Measurements from ENCODE around the gene E2F3. TPM values are rescaled to one million over a fixed set of nuclear protein-coding genes. Genes with fewer than 3 reads are reported as not detected.

E2F3 gene
- total and polyA plus RNA-seq, 5 donors from 2014 or later = 5.2 to 14.0 (median 8.4) TPM

DNA sequence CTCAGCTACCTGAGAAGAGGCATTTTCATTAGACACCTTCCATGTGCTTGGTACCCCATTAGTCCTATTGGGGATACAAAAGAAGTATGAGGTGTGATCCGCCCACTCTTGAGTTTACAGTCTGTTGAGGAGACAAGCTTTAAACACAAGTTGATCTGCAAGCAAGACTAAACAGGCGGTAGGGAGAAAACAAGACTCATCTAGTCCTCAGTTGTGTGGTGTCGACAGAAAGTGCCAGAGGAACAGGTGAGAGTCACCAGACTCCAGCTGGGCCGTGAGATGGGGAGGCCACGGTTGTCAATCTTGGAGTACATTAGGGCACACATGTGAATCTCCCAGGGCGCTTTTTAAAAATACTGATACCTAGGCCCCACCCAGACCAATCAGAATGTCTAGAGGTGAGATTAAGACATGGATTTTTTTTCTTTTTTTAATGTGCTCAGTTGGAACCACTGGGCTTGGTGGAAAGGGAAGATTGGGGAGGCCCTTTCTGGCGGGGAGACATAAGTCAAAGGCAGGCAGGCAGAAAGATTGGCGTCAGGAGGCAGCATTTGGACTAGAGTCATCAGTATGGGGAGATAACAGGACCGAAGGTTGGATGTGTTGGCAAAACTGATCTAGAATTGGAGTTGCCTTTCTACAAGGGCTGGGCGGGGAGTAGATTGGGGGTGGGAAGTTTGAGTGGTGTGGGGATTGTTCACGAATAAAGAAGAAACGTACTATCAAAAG, 10.4 kb downstream of the E2F3 start:
- H3K27me3 ChIP-seq (ENCODE audit: control insufficient read depth, insufficient read depth, low read length) = no peaks in the 10 kb centered on the region
- no peak for ATAC-seq (ENCODE audit: low read depth in 2 of 2)

DNA sequence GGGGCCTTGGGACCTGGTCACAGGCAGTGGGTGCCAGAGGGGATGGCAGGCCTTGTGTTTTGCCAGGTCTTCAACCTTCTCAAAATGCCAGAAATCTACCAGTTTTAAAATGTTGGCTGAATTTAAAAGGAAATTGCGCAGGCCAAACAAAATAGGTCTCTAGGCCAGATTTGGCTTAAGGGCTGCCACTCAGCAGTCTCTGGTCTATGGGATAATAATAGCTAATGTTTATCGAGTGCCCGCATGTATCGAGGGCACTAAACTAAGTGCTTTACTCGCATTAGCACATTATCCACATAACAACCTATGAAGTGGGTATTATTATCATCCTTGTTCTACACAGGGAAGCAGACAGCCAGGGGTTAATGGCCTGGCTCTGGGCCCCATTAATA, 11.0 kb downstream of the E2F3 start:
- no peak for DNase-seq
- H3K27ac ChIP-seq (ENCODE audit: insufficient read depth, low read length, poor library complexity, severe bottlenecking) = no peak overlapping the region
- H3K27me3 Mint-ChIP-seq = no peaks in the 10 kb centered on the region
- H3K4me1 Mint-ChIP-seq = peaks cover 40 to 91% (median 66%) of the 10 kb centered on the region in 4 donors
- no peaks in the 10 kb centered on the region for H3K9me3 ChIP-seq (ENCODE audit: control insufficient read depth in 2 of 2, low read length in 2 of 2)
- peak overlapping the region in 1 of 3 donors; percentile 33 for H3K27ac Mint-ChIP-seq
- H3K4me3 Mint-ChIP-seq = no peak overlapping the region
- no peak for ATAC-seq (ENCODE audit: low read depth in 2 of 2)
- H3K9me3 Mint-ChIP-seq = no peaks in the 10 kb centered on the region
- H3K36me3 Mint-ChIP-seq = peaks cover 11% of the 10 kb centered on the region
- H3K27me3 ChIP-seq (ENCODE audit: control insufficient read depth, insufficient read depth, low read length) = no peaks in the 10 kb centered on the region
- H3K4me1 ChIP-seq (ENCODE audit: control insufficient read depth, insufficient read depth, low read length, poor library complexity, severe bottlenecking) = peaks cover 66% of the 10 kb centered on the region
- no peak overlapping the region for H3K4me3 ChIP-seq (ENCODE audit: low read depth, low read length)
- H3K36me3 ChIP-seq (ENCODE audit: control insufficient read depth, insufficient read depth, low read length) = peaks cover 2% of the 10 kb centered on the region

More for the DNA sequence above, 10.4 kb downstream of the E2F3 start:
- Mint-ChIP-seq H3K36me3 (peaks cover 11% of the 10 kb centered on the region), H3K27me3 (no peaks in the 10 kb centered on the region), H3K27ac (peak overlapping the region in 2 of 3 donors; percentile 86 to 94), H3K4me3 (peak overlapping the region in 3 of 4 donors; percentile 32 to 77 (median 53)), H3K9me3 (no peaks in the 10 kb centered on the region), H3K4me1 (peaks cover 41 to 94% (median 68%) of the 10 kb centered on the region in 4 donors)
- DNase-seq = no peak
- Histone ChIP-seq H3K36me3 (ENCODE audit: control insufficient read depth, insufficient read depth, low read length) (peaks cover 2% of the 10 kb centered on the region), H3K4me1 (ENCODE audit: control insufficient read depth, insufficient read depth, low read length, poor library complexity, severe bottlenecking) (peaks cover 66% of the 10 kb centered on the region), H3K9me3 (ENCODE audit: control insufficient read depth in 2 of 2, low read length in 2 of 2) (no peaks in the 10 kb centered on the region), H3K4me3 (ENCODE audit: low read depth, low read length) (no peak overlapping the region), H3K27ac (ENCODE audit: insufficient read depth, low read length, poor library complexity, severe bottlenecking) (no peak overlapping the region)

GRCh38 chr6:20413826-20414225, 12.1 kb downstream of the E2F3 start:
- H3K27ac Mint-ChIP-seq = peak overlapping the region in 2 of 3 donors; percentile 62 to 65
- Histone ChIP-seq H3K4me1 (ENCODE audit: control insufficient read depth, insufficient read depth, low read length, poor library complexity, severe bottlenecking) (peaks cover 67% of the 10 kb centered on the region), H3K36me3 (ENCODE audit: control insufficient read depth, insufficient read depth, low read length) (peaks cover 2% of the 10 kb centered on the region), H3K4me3 (ENCODE audit: low read depth, low read length) (no peak overlapping the region), H3K27me3 (ENCODE audit: control insufficient read depth, insufficient read depth, low read length) (no peaks in the 10 kb centered on the region), H3K9me3 (ENCODE audit: control insufficient read depth in 2 of 2, low read length in 2 of 2) (no peaks in the 10 kb centered on the region), H3K27ac (ENCODE audit: insufficient read depth, low read length, poor library complexity, severe bottlenecking) (no peak overlapping the region)
- H3K27me3 Mint-ChIP-seq = no peaks in the 10 kb centered on the region
- H3K4me3 Mint-ChIP-seq = peak overlapping the region in 1 of 4 donors; percentile 15
- peaks cover 11% of the 10 kb centered on the region for H3K36me3 Mint-ChIP-seq
- H3K9me3 Mint-ChIP-seq = no peaks in the 10 kb centered on the region
- H3K4me1 Mint-ChIP-seq = peaks cover 44 to 90% (median 68%) of the 10 kb centered on the region in 4 donors
- DNase-seq = no peak
- no peak for ATAC-seq (ENCODE audit: low read depth in 2 of 2)

- H3K9me3 ChIP-seq (ENCODE audit: control insufficient read depth in 2 of 2, low read length in 2 of 2) = no peaks in the 10 kb centered on the region
- Mint-ChIP-seq H3K27ac (peak overlapping the region in 2 of 3 donors; percentile 29 to 71), H3K27me3 (no peaks in the 10 kb centered on the region), H3K4me1 (peaks cover 36 to 85% (median 61%) of the 10 kb centered on the region in 4 donors), H3K4me3 (no peak overlapping the region), H3K36me3 (peaks cover 11% of the 10 kb centered on the region), H3K9me3 (no peaks in the 10 kb centered on the region)
- H3K36me3 ChIP-seq (ENCODE audit: control insufficient read depth, insufficient read depth, low read length) = peaks cover 2% of the 10 kb centered on the region
- no peak overlapping the region for H3K4me3 ChIP-seq (ENCODE audit: low read depth, low read length)
- DNase-seq (no peak), ATAC-seq (ENCODE audit: low read depth in 2 of 2) (no peak)
- peaks cover 59% of the 10 kb centered on the region for H3K4me1 ChIP-seq (ENCODE audit: control insufficient read depth, insufficient read depth, low read length, poor library complexity, severe bottlenecking)
- H3K27me3 ChIP-seq (ENCODE audit: control insufficient read depth, insufficient read depth, low read length) = no peaks in the 10 kb centered on the region
- H3K27ac ChIP-seq (ENCODE audit: insufficient read depth, low read length, poor library complexity, severe bottlenecking) = no peak overlapping the region
Measured at GRCh38 chr6:20414711-20415110, 13.0 kb downstream of the E2F3 start.

DNA sequence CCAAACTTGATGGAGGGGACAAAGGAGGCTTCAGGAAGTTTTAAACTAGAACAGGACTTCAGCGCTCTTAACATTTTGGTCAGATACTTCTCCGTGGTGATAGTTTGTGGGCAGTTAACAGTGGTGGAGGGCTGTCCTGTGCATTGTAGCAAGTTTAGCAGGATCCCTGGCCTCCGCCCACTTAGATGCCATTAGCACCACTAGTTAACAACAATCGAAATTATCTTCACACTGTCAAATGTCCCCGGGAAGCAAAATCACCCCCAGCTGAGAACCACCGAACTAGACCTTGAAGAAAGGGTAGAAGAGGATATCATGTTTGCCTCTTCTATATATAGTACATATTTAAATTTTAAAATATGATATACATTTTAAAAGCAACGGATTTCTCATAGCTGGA, 13.6 kb downstream of the E2F3 start:
- Histone ChIP-seq H3K27me3 (ENCODE audit: control insufficient read depth, insufficient read depth, low read length) (no peaks in the 10 kb centered on the region), H3K36me3 (ENCODE audit: control insufficient read depth, insufficient read depth, low read length) (peaks cover 2% of the 10 kb centered on the region), H3K4me1 (ENCODE audit: control insufficient read depth, insufficient read depth, low read length, poor library complexity, severe bottlenecking) (peaks cover 53% of the 10 kb centered on the region), H3K27ac (ENCODE audit: insufficient read depth, low read length, poor library complexity, severe bottlenecking) (no peak overlapping the region), H3K4me3 (ENCODE audit: low read depth, low read length) (no peak overlapping the region), H3K9me3 (ENCODE audit: control insufficient read depth in 2 of 2, low read length in 2 of 2) (no peaks in the 10 kb centered on the region)
- Mint-ChIP-seq H3K27me3 (no peaks in the 10 kb centered on the region), H3K4me1 (peaks cover 35 to 85% (median 61%) of the 10 kb centered on the region in 4 donors), H3K27ac (peak overlapping the region; percentile 29 to 71 (median 64)), H3K4me3 (peak overlapping the region in 1 of 4 donors; percentile 45), H3K36me3 (peaks cover 11% of the 10 kb centered on the region), H3K9me3 (no peaks in the 10 kb centered on the region)
- DNase-seq (no peak), ATAC-seq (ENCODE audit: low read depth in 2 of 2) (no peak)

DNA sequence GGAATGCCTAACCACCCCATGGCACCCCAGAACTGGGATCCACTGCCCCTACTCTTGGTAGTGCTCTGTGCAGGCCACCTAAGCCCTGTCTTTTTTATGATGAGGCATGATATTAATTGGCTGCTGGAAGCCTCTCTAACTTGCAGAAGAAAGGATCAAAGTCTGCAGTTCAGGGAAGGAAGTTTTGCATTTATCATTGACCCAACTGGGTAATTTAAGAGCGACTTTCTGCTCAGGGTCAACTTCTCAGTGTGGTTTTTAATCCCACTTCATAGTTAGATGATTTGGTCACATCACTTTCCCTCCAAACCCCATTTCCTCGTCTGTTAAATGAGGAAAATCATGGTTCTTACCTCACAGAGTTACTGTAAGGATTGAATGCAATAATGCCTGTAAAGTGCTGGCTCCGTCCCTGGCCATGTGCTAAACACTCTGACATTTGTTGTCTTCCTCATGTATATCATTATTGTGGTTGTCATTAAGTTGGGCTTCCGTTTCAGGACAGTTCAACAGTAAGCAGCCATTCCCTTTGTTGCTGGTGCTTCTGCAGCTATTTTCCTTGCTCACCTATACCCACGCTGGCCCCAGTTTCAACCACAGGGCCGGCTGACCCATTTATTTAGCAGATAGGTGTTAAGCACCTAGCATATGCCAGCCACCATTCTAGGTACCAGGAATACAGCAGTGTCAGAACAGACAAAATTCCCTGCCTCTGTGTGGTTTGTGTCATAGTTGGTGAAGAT, 14.2 kb downstream of the E2F3 start:
- Histone ChIP-seq H3K4me3 (ENCODE audit: low read depth, low read length) (peak overlapping the region; percentile 20), H3K4me1 (ENCODE audit: control insufficient read depth, insufficient read depth, low read length, poor library complexity, severe bottlenecking) (peaks cover 49% of the 10 kb centered on the region), H3K36me3 (ENCODE audit: control insufficient read depth, insufficient read depth, low read length) (peaks cover 2% of the 10 kb centered on the region), H3K27me3 (ENCODE audit: control insufficient read depth, insufficient read depth, low read length) (no peaks in the 10 kb centered on the region), H3K27ac (ENCODE audit: insufficient read depth, low read length, poor library complexity, severe bottlenecking) (no peak overlapping the region), H3K9me3 (ENCODE audit: control insufficient read depth in 2 of 2, low read length in 2 of 2) (no peaks in the 10 kb centered on the region)
- DNase-seq (no peak), ATAC-seq (ENCODE audit: low read depth in 2 of 2) (no peak)
- peak overlapping the region; percentile 32 to 71 (median 64) for H3K27ac Mint-ChIP-seq
- peaks cover 35 to 81% (median 61%) of the 10 kb centered on the region in 4 donors for H3K4me1 Mint-ChIP-seq
- H3K36me3 Mint-ChIP-seq = peaks cover 13% of the 10 kb centered on the region
- H3K27me3 Mint-ChIP-seq = no peaks in the 10 kb centered on the region
- H3K9me3 Mint-ChIP-seq = no peaks in the 10 kb centered on the region
- peak overlapping the region in 3 of 4 donors; percentile 7 to 45 (median 44) for H3K4me3 Mint-ChIP-seq

DNA sequence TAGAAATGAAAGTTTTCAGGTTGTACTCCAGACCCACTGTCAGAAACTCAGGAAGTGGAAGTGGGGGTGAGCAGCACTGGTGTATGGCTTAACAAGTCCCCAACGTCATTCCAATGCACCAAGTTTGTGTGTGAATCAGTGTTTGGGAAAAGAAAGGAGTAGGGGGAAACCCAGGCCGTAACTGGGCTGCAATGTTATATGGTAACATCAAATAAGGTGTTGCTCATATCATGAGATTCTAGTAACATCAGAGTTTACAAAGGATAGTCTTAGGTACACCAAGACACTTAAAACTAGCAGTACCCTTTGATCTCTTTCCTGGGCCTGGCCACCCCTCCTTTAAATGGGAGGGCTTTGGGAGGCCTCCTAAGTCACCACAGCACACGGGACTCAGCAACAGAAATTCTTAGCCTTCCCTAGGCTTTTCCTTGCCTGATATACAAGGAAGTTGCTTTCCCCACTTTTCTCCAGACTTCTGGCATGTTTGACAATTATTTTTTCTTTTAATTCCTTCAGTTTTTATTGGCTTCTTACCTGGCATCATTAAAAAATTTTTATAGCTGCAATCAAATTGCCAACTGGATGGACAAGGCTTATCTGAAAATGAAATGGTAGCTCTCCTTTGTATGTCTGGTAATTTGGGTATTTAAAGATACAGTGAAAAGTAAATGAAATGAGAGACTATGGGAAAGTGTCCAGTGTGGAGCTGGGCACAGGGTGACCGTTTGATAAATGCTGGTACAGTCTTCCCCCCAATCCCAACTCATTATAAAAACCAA, 15.1 kb downstream of the E2F3 start:
- Mint-ChIP-seq H3K36me3 (peaks cover 22% of the 10 kb centered on the region), H3K9me3 (no peaks in the 10 kb centered on the region), H3K4me3 (peak overlapping the region in 3 of 4 donors; percentile 7 to 61 (median 52)), H3K27me3 (no peaks in the 10 kb centered on the region), H3K4me1 (peaks cover 40 to 80% (median 60%) of the 10 kb centered on the region in 4 donors), H3K27ac (peak overlapping the region in 2 of 3 donors; percentile 26 to 67)
- DNase-seq (no peak), ATAC-seq (ENCODE audit: low read depth in 2 of 2) (no peak)
- H3K27ac ChIP-seq (ENCODE audit: insufficient read depth, low read length, poor library complexity, severe bottlenecking) = no peak overlapping the region
- H3K36me3 ChIP-seq (ENCODE audit: control insufficient read depth, insufficient read depth, low read length) = peaks cover 2% of the 10 kb centered on the region
- H3K4me3 ChIP-seq (ENCODE audit: low read depth, low read length) = peak overlapping the region; percentile 20
- no peaks in the 10 kb centered on the region for H3K9me3 ChIP-seq (ENCODE audit: control insufficient read depth in 2 of 2, low read length in 2 of 2)
- H3K27me3 ChIP-seq (ENCODE audit: control insufficient read depth, insufficient read depth, low read length) = no peaks in the 10 kb centered on the region
- H3K4me1 ChIP-seq (ENCODE audit: control insufficient read depth, insufficient read depth, low read length, poor library complexity, severe bottlenecking) = peaks cover 42% of the 10 kb centered on the region
